H9 (cell line): ENCODE results near the gene MIER1. TPM values are rescaled to one million over a fixed set of nuclear protein-coding genes. Genes with fewer than 3 reads are reported as not detected.

Experiments used
- DNase-seq: peaks from one replicate; pipeline ENCODE4 v3.0.0-alpha.2; 2017
- H2AFZ ChIP-seq: one replicate; pipeline ENCODE4 v1.6.1; 2013; ENCODE audit warnings: mild to moderate bottlenecking, low read length, control low read depth, moderate library complexity
- H2AK5ac ChIP-seq: 2 replicates; pipeline ENCODE4 v1.6.1; 2013; ENCODE audit warnings: low read length, control low read depth, mixed read lengths; ENCODE audit not compliant: insufficient read length
- H2BK120ac ChIP-seq: one replicate; pipeline ENCODE4 v1.6.1; 2013; ENCODE audit warnings: low read depth, mild to moderate bottlenecking, low read length, control low read depth, inconsistent platforms; ENCODE audit not compliant: poor library complexity, severe bottlenecking
- H2BK12ac ChIP-seq: 2 replicates; pipeline ENCODE4 v1.6.1; 2013; ENCODE audit warnings: low read length, control low read depth, mixed read lengths, low read depth; ENCODE audit not compliant: insufficient read length
- H2BK15ac ChIP-seq: 2 replicates; pipeline ENCODE4 v1.6.1; 2013; ENCODE audit warnings: low read depth, low read length, control low read depth
- H2BK20ac ChIP-seq: one replicate; pipeline ENCODE4 v1.6.1; 2013; ENCODE audit warnings: low read depth, mild to moderate bottlenecking, low read length, control low read depth, inconsistent platforms; ENCODE audit not compliant: poor library complexity, severe bottlenecking
- H2BK5ac ChIP-seq: 2 replicates; pipeline ENCODE4 v1.6.1; 2013; ENCODE audit warnings: low read length, control low read depth, mixed read lengths; ENCODE audit not compliant: insufficient read length
- H3K14ac ChIP-seq: 2 replicates; pipeline ENCODE4 v1.6.1; 2013; ENCODE audit warnings: low read length, control low read depth; ENCODE audit not compliant: insufficient read depth
- H3K18ac ChIP-seq: 2 replicates; pipeline ENCODE4 v1.6.1; 2013; ENCODE audit warnings: low read depth, mild to moderate bottlenecking, mixed read lengths, low read length, control low read depth; ENCODE audit not compliant: insufficient read length
- H3K23ac ChIP-seq: 2 replicates; pipeline ENCODE4 v1.6.1; 2013; ENCODE audit warnings: low read length, control low read depth, mixed read lengths, low read depth; ENCODE audit not compliant: insufficient read length
- H3K23me2 ChIP-seq: 2 replicates; pipeline ENCODE4 v1.6.1; 2013; ENCODE audit warnings: low read depth, mild to moderate bottlenecking, mixed read lengths, low read length, control low read depth; ENCODE audit not compliant: insufficient read length, poor library complexity, severe bottlenecking
- H3K27ac ChIP-seq: 2 replicates; pipeline ENCODE4 v1.5.1; 2013; ENCODE audit warnings: low read length, control low read depth, mixed read lengths, low read depth; ENCODE audit not compliant: insufficient read length
- H3K27me3 ChIP-seq: 2 replicates; pipeline ENCODE4 v1.6.1; 2013; ENCODE audit warnings: low read length, control low read depth, inconsistent platforms; ENCODE audit not compliant: insufficient read depth
- H3K4ac ChIP-seq: 2 replicates; pipeline ENCODE4 v1.6.1; 2013; ENCODE audit warnings: low read depth, mild to moderate bottlenecking, control low read depth, inconsistent platforms, low read length, moderate library complexity
- H3K4me1 ChIP-seq: 2 replicates; pipeline ENCODE4 v1.6.1; 2013; ENCODE audit warnings: low read length, control low read depth, inconsistent platforms; ENCODE audit not compliant: insufficient read depth
- H3K4me2 ChIP-seq: 2 replicates; pipeline ENCODE4 v1.6.1; 2013; ENCODE audit warnings: low read length, control low read depth, mixed read lengths; ENCODE audit not compliant: insufficient read length, insufficient read depth
- H3K56ac ChIP-seq: 2 replicates; pipeline ENCODE4 v1.6.1; 2013; ENCODE audit warnings: low read depth, mild to moderate bottlenecking, mixed read lengths, low read length, control low read depth; ENCODE audit not compliant: insufficient read length
- H3K79me1 ChIP-seq: 2 replicates; pipeline ENCODE4 v1.6.1; 2013; ENCODE audit warnings: low read depth, mild to moderate bottlenecking, moderate library complexity, low read length, control low read depth, inconsistent platforms; ENCODE audit not compliant: insufficient read depth, poor library complexity, severe bottlenecking
- H3K79me2 ChIP-seq: 2 replicates; pipeline ENCODE4 v1.6.1; 2013; ENCODE audit warnings: low read length, control low read depth, inconsistent platforms; ENCODE audit not compliant: insufficient read depth
- H3K9ac ChIP-seq: 2 replicates; pipeline ENCODE4 v1.6.1; 2013; ENCODE audit warnings: low read length, control low read depth, mixed read lengths; ENCODE audit not compliant: insufficient read length; ENCODE audit errors: extremely low read depth
- H3K9me3 ChIP-seq: one replicate; pipeline ENCODE4 v1.6.1; 2013; ENCODE audit warnings: low read depth, low read length, inconsistent platforms; ENCODE audit not compliant: control insufficient read depth
- H3T11ph ChIP-seq: one replicate; pipeline ENCODE4 v1.6.1; 2013; ENCODE audit warnings: mild to moderate bottlenecking, low read length, control low read depth, inconsistent platforms
- H4K20me1 ChIP-seq: one replicate; pipeline ENCODE4 v1.6.1; 2013; ENCODE audit not compliant: control insufficient read depth, insufficient read length, insufficient read depth
- H4K5ac ChIP-seq: 2 replicates; pipeline ENCODE4 v1.6.1; 2013; ENCODE audit warnings: low read depth, mild to moderate bottlenecking, mixed read lengths, low read length, control low read depth; ENCODE audit not compliant: insufficient read length
- H4K8ac ChIP-seq: replicated peaks from 2 replicates; pipeline ENCODE4 v1.6.1; 2013; ENCODE audit warnings: low read length, control low read depth, mixed read lengths, low read depth; ENCODE audit not compliant: insufficient read length
- H4K91ac ChIP-seq: 2 replicates; pipeline ENCODE4 v1.6.1; 2013; ENCODE audit warnings: low read depth, mild to moderate bottlenecking, moderate library complexity, mixed read lengths, low read length, control low read depth; ENCODE audit not compliant: insufficient read length
- H3K27ac Mint-ChIP-seq, 3 experiments: 2 replicates in 2 of 3; 3 replicates in 1 of 3; pipeline ENCODE4 v1.8.0; 2020 to 2021; ENCODE audit warnings: mixed read lengths in 3 of 3, mild to moderate bottlenecking in 1 of 3, moderate library complexity in 1 of 3
- H3K27me3 Mint-ChIP-seq: 2 replicates; pipeline ENCODE4 v1.8.0; 2021; ENCODE audit warnings: low read depth, mild to moderate bottlenecking, moderate library complexity, mixed read lengths
- H3K36me3 Mint-ChIP-seq, 3 experiments: 2 replicates in 2 of 3; 3 replicates in 1 of 3; pipeline ENCODE4 v1.8.0; 2020 to 2021; ENCODE audit warnings: low read depth in 3 of 3, mixed read lengths in 3 of 3; ENCODE audit not compliant: insufficient read depth in 1 of 3
- H3K4me1 Mint-ChIP-seq, 2 experiments: 2 replicates each; pipeline ENCODE4 v1.8.0; 2020; ENCODE audit warnings: mixed read lengths in 2 of 2
- H3K4me3 Mint-ChIP-seq, 2 experiments: 2 replicates in 1 of 2; 3 replicates in 1 of 2; pipeline ENCODE4 v1.8.0; 2020 to 2021; ENCODE audit warnings: mild to moderate bottlenecking in 2 of 2, mixed read lengths in 2 of 2, moderate library complexity in 1 of 2
- H3K9me3 Mint-ChIP-seq, 2 experiments: 2 replicates in 1 of 2; 3 replicates in 1 of 2; pipeline ENCODE4 v1.8.0; 2020; ENCODE audit warnings: mild to moderate bottlenecking in 2 of 2, mixed read lengths in 2 of 2, moderate library complexity in 1 of 2
- CTCF ChIP-seq: fragments of 200-600 bp; sonication (generic); conservative IDR thresholded peaks from 3 replicates; pipeline ENCODE4 v1.8.0; 2021; ENCODE audit warnings: antibody characterized with exemption, mild to moderate bottlenecking
- WGBS: extraction: QIAGEN DNeasy Blood & Tissue Kit; methylation state at CpG from one replicate; pipeline ENCODE4 v1.1.7; 2013; ENCODE audit warnings: missing lambda C conversion rate, low lambda C conversion rate, mixed read lengths; ENCODE audit not compliant: insufficient read length; ENCODE audit errors: extremely low coverage; 5-methylcytosine and 5-hydroxymethylcytosine counted together
- total RNA-seq: library from RNA; stranded (reverse); gene quantifications from 2 replicates; pipeline ENCODE4 v1.2.1, GENCODE V29; 2021

The MIER1 gene
- total RNA-seq, 1 experiment from 2014 or later: 28.5 TPM

DNA sequence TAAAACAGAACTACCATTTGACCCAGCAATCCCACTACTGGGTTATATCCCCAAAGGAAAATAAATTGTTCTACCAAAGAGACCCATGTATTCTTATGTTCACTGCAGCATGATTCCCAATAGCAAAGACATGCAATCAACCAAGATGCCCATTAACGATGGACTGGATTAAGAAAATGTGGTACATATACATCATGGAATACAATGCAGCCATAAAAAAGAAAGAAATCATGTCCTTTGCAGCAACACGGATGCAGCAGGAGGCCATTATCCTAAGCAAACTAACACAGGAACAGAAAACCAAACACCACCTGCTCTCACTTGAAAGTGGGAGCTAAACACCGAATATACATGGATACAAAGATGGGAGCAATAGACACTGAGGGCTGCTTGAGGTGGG lies 85.0 kb downstream of the MIER1 start:
- no peak overlapping the region for H4K8ac ChIP-seq
- Mint-ChIP-seq H3K36me3 (peaks cover 0 to 2% (median 0%) of the 10 kb centered on the region in 3 experiments; a peak in 3 of 7 replicates), H3K27ac (no peak overlapping the region), H3K27me3 (no peaks in the 10 kb centered on the region), H3K4me1 (peaks cover 0 to 4% of the 10 kb centered on the region in 2 experiments; a peak in 1 of 4 replicates), H3K9me3 (no peaks in the 10 kb centered on the region), H3K4me3 (no peak overlapping the region)
- 0 out of 2 replicates have a peak, but pooled peaks cover 2% of the 10 kb centered on the region for H3K79me2 ChIP-seq
- no peaks in the 10 kb centered on the region for H3K9me3 ChIP-seq
- TF ChIP-seq CTCF: no peak
- no peak overlapping the region for H2BK15ac ChIP-seq
- no peaks in the 10 kb centered on the region; the same call in 1 of the 2 replicates for H3K4me1 ChIP-seq
- H2BK5ac ChIP-seq: no peak overlapping the region
- H2BK12ac ChIP-seq: no peak overlapping the region
- no peaks in the 10 kb centered on the region for H4K20me1 ChIP-seq
- H3K23ac ChIP-seq: no peak overlapping the region
- H3K79me1 ChIP-seq: no peaks in the 10 kb centered on the region
- no peak overlapping the region for H2AK5ac ChIP-seq
- H3K56ac ChIP-seq: no peak overlapping the region
- H2BK20ac ChIP-seq: no peak overlapping the region
- no peak overlapping the region for H3K4ac ChIP-seq
- no peak overlapping the region for H2BK120ac ChIP-seq
- H3K27ac ChIP-seq: no peak overlapping the region
- H4K5ac ChIP-seq: no peak overlapping the region
- no peak overlapping the region for H3K14ac ChIP-seq
- H3T11ph ChIP-seq: no peak overlapping the region
- no peak overlapping the region for H4K91ac ChIP-seq
- no peak overlapping the region for H2AFZ ChIP-seq
- H3K4me2 ChIP-seq: no peak overlapping the region
- DNase-seq: no peak
- no CpG with 5 or more reads among the region's 3 CpGs for WGBS
- H3K23me2 ChIP-seq: no peaks in the 10 kb centered on the region
- H3K27me3 ChIP-seq: no peaks in the 10 kb centered on the region
- H3K18ac ChIP-seq: no peak overlapping the region
- no peak overlapping the region for H3K9ac ChIP-seq
